Mucosa of descending colon (tissue), 3 donors: Measurements from ENCODE around the gene RBP2. TPM values are rescaled to one million over a fixed set of nuclear protein-coding genes. Genes with fewer than 3 reads are reported as not detected.

Source experiments
- ATAC-seq: fragments of 200-7000 bp; cut with Tn5 transposase; one replicate; pipeline ENCODE4 v1.9.1; 2020; ENCODE audit warnings: mild to moderate bottlenecking, moderate library complexity
- DNase-seq, 3 donors: peaks; one replicate each; pipeline ENCODE4 v3.0.0-alpha.2; 2020
- H3K36me3 ChIP-seq: fragments of 200-600 bp; one replicate; pipeline ENCODE4 v1.8.0; 2021; ENCODE audit warnings: low read depth, mild to moderate bottlenecking
- H3K4me1 ChIP-seq: fragments of 200-600 bp; one replicate; pipeline ENCODE4 v1.8.0; 2021; ENCODE audit warnings: low read depth, mild to moderate bottlenecking
- H3K4me3 ChIP-seq: fragments of 200-600 bp; one replicate; pipeline ENCODE4 v1.8.0; 2021; ENCODE audit warnings: mild to moderate bottlenecking
- H3K9me3 ChIP-seq: fragments of 200-600 bp; one replicate; pipeline ENCODE4 v1.8.0; 2021; ENCODE audit warnings: mild to moderate bottlenecking
- intact Hi-C, 2 donors: fragments of 100-400 bp; cut with DNase I in 1 of 2; cut with micrococcal nuclease in 1 of 2; formaldehyde crosslinking; loops; one replicate each; pipeline versions ENCODE4 v1.11.0 to v1.11.1; 2022; cut with DNase I, micrococcal nuclease
- total RNA-seq, 3 donors: library from RNA; stranded (reverse); fragmentation: NEBNext Ultra II Directional in 2 of 3; extraction: Animal tissue kit (Norgen Biotek cat#: 25700) in 2 of 3; gene quantifications; one replicate each; pipeline versions ENCODE4 v1.2.1 to v1.2.4, GENCODE V29; 2021 to 2023
- TF ChIP-seq, protein P1 (sequence below): fragments of 200-600 bp; IDR thresholded peaks from one replicate; pipeline ENCODE4 v1.8.0; 2022; ENCODE audit warnings: antibody characterized with exemption, mild to moderate bottlenecking
- donor health status: DM: no; HTN: no; CAD: no; lungs with moderate emphysema.
- donor health status: DM: no; HTN: no; CAD: no.
- donor health status: DM: no; HTN: yes; CAD: no.

Gene RBP2
- total RNA-seq, 3 donors from 2014 or later = 0.76 to 3.5 (median 1.5) TPM

DNA sequence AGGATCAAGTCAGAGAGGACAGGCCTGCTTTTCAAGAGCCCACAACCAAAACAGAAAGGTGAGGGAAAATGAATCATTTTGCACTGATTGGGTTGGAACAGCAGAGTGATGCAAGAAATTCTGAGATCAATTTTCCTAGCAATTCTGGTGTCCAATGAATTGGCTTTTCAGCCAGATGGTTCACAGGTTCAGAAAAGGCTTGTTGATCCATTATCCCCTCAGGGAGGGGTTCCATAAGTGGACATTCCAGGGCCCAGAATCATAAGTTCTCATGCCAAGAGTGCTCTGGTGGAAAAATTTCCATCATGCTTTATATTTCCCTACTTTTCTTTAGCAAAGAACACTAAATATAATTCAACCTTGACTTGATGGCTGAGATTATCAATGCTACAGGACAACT is 16.2 kb downstream of the RBP2 start:
- intact Hi-C loops = no loop called here
- H3K36me3 ChIP-seq = no peaks in the 10 kb centered on the region
- no peaks in the 10 kb centered on the region for H3K4me1 ChIP-seq
- no peak for ATAC-seq
- no peak overlapping the region for H3K4me3 ChIP-seq
- H3K9me3 ChIP-seq = no peaks in the 10 kb centered on the region
- TF ChIP-seq, protein P1, sequence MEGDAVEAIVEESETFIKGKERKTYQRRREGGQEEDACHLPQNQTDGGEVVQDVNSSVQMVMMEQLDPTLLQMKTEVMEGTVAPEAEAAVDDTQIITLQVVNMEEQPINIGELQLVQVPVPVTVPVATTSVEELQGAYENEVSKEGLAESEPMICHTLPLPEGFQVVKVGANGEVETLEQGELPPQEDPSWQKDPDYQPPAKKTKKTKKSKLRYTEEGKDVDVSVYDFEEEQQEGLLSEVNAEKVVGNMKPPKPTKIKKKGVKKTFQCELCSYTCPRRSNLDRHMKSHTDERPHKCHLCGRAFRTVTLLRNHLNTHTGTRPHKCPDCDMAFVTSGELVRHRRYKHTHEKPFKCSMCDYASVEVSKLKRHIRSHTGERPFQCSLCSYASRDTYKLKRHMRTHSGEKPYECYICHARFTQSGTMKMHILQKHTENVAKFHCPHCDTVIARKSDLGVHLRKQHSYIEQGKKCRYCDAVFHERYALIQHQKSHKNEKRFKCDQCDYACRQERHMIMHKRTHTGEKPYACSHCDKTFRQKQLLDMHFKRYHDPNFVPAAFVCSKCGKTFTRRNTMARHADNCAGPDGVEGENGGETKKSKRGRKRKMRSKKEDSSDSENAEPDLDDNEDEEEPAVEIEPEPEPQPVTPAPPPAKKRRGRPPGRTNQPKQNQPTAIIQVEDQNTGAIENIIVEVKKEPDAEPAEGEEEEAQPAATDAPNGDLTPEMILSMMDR = no peak
- DNase-seq = no peak

DNA sequence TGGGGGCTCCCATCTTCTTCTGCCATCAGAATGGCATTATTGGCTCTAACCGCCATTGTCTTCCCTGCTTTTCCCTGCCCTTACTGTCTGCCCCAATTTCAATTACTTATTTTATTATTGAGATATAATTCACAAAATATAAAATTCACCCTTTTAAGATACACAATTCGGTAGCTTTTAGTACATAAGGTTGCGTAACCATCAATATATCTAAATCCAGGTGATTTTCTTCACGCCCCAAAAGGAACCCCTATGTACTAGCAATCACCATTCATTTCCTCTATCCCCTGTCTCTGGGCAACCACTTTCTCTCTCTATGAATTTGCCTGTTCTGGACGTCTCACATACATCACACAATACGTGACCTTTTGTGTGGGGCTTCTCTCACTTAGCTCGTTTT is 18.0 kb downstream of the RBP2 start:
- ATAC-seq (no peak), DNase-seq (no peak)
- H3K36me3 ChIP-seq = no peaks in the 10 kb centered on the region
- intact Hi-C loops = no loop called here
- H3K4me3 ChIP-seq = no peak overlapping the region
- H3K4me1 ChIP-seq = no peaks in the 10 kb centered on the region
- TF ChIP-seq, protein P1 = no peak
- H3K9me3 ChIP-seq = no peaks in the 10 kb centered on the region

DNA sequence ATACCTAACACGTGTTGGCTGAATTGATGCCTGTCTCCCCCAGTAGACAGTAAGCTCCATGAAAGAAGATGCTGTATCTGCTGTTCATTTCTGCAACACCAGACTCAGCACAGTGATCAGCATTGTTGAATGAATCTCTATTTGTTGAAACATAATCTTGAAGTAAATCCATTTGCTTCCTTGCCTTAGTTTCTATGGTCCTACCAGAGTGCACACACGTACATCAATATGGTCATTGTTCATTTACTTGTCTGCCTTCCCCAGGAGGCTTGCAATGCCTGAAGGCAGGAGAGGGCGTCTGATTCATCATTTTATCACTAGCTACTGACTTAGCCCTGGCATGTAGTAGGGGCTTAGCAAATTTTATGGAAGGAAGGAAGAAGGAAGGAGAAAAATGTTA is 19.2 kb downstream of the RBP2 start:
- Histone ChIP-seq H3K4me3 (no peak overlapping the region), H3K36me3 (no peaks in the 10 kb centered on the region), H3K4me1 (no peaks in the 10 kb centered on the region), H3K9me3 (no peaks in the 10 kb centered on the region)
- TF ChIP-seq, protein P1 = no peak
- no peak for DNase-seq
- intact Hi-C loops = no loop called here
- ATAC-seq = no peak

DNA sequence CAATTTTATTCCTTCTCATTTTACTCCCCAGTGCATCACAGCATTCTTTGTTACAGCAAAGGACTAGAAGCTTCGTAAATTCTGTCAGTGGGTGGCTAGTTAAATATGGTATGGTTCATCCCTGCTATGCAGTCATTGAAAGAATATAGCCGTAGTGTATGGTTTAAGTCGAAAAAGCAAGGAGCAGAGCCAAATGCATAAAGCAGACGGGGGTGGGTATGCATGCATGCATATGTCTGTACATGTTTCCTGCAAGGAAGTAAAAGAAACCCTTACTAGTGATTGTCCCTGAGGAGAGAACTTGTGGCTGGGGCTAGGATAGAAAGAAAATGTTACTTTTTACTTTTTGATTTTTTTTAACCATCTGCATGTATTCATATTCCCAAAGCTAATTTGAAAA is 19.9 kb downstream of the RBP2 start:
- no peaks in the 10 kb centered on the region for H3K9me3 ChIP-seq
- TF ChIP-seq, protein P1 = no peak
- ATAC-seq (no peak), DNase-seq (no peak)
- intact Hi-C loops = no loop called here
- no peaks in the 10 kb centered on the region for H3K36me3 ChIP-seq
- no peak overlapping the region for H3K4me3 ChIP-seq
- no peaks in the 10 kb centered on the region for H3K4me1 ChIP-seq

DNA sequence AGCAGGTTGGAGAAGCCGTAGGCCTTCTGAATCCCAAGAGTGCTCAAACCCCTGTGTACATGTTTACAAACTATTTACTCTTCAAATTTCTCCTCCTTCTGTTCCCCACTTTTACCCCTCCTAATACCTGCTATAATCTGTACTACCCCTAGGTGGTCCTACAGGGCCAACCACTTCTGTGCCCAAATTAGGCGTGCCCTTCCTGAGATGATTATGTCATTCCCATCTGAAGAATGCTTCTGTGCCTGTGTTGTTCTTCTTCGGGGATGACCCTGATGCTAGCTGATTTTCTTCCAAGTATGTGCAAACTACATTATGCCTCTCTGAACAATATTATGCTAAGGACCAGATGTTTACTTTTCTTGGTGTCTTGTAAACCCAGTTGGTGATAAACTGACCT is 20.5 kb downstream of the RBP2 start:
- Histone ChIP-seq H3K36me3 (no peaks in the 10 kb centered on the region), H3K4me1 (no peaks in the 10 kb centered on the region), H3K9me3 (no peaks in the 10 kb centered on the region), H3K4me3 (no peak overlapping the region)
- ATAC-seq = no peak
- intact Hi-C loops = no loop called here
- DNase-seq = no peak
- TF ChIP-seq, protein P1 = no peak

DNA sequence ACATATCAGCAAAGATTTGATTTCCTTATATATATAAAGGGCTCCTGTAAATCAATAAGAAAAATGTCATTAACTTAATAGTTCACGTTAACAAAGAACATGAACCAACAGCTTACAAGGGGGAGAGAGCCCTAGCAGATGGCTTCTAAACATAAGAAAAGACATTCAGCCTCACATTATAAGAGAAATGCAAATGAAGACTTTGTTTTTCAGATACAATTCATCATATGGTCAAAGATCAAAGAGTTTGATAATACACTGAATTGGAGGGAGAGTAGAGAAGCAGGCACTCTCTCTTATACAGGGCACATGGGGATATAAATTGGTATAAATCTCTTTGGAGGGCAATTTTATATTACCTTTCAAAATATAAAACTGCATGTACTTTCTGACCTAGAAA is 21.1 kb downstream of the RBP2 start:
- no peaks in the 10 kb centered on the region for H3K9me3 ChIP-seq
- intact Hi-C loops = no loop called here
- DNase-seq (no peak), ATAC-seq (no peak)
- no peaks in the 10 kb centered on the region for H3K36me3 ChIP-seq
- TF ChIP-seq, protein P1 = no peak
- H3K4me1 ChIP-seq = no peaks in the 10 kb centered on the region
- H3K4me3 ChIP-seq = no peak overlapping the region
